GM20431 (cell line): ENCODE results near the gene SH3RF3.

Experiments
- in situ Hi-C: fragments of 300-500 bp; cut with MseI, MboI; formaldehyde crosslinking; loops from one replicate; pipeline ENCODE4 v1.15.0; 2020; ENCODE audit warnings: low sequenced_read_pairs; ENCODE audit not compliant: unreplicated experiment

SH3RF3 gene

GRCh38 chr2:109395494-109396201, 266.6 kb downstream of the SH3RF3 start:
- in situ Hi-C loops, result no loop called here

- in situ Hi-C loops, result no loop called here
These were observed 267.5 kb downstream of the SH3RF3 start for GRCh38 chr2:109396202-109397180.

- in situ Hi-C loops, result no loop called here
These were observed 268.9 kb downstream of the SH3RF3 start for GRCh38 chr2:109397893-109398292.

- in situ Hi-C loops, result no loop called here
These were observed 269.5 kb downstream of the SH3RF3 start for GRCh38 chr2:109398366-109399015.

- in situ Hi-C loops, result no loop called here
These were observed 270.1 kb downstream of the SH3RF3 start for GRCh38 chr2:109399066-109399465.

GRCh38 chr2:109400102-109400501, 271.1 kb downstream of the SH3RF3 start:
- in situ Hi-C loops, result no loop called here

GRCh38 chr2:109401370-109401769, 272.4 kb downstream of the SH3RF3 start:
- in situ Hi-C loops, result no loop called here

GRCh38 chr2:109402180-109402579, 273.2 kb downstream of the SH3RF3 start:
- in situ Hi-C loops, result no loop called here

- in situ Hi-C loops, result no loop called here
These were observed 274.2 kb downstream of the SH3RF3 start for GRCh38 chr2:109402980-109403840.

GRCh38 chr2:109403841-109404201, 274.8 kb downstream of the SH3RF3 start:
- in situ Hi-C loops, result no loop called here

- in situ Hi-C loops, result no loop called here
These were observed 275.7 kb downstream of the SH3RF3 start for GRCh38 chr2:109404681-109405080.

GRCh38 chr2:109405873-109406272, 276.9 kb downstream of the SH3RF3 start:
- in situ Hi-C loops, result no loop called here

GRCh38 chr2:109406301-109406700, 277.3 kb downstream of the SH3RF3 start:
- in situ Hi-C loops, result no loop called here

- in situ Hi-C loops, result no loop called here
These were observed 278.5 kb downstream of the SH3RF3 start for GRCh38 chr2:109407276-109408042.

GRCh38 chr2:109408043-109408335, 279.0 kb downstream of the SH3RF3 start:
- in situ Hi-C loops, result no loop called here

GRCh38 chr2:109409321-109410038, 280.5 kb downstream of the SH3RF3 start:
- in situ Hi-C loops, result no loop called here

GRCh38 chr2:109410039-109410815, 281.2 kb downstream of the SH3RF3 start:
- in situ Hi-C loops, result no loop called here
